Mammary epithelial cell (primary cell): ENCODE data around the gene LRP1.

Experiments
- CTCF ChIP-seq, 2 donors: IDR thresholded peaks in 1 of 2; conservative IDR thresholded peaks in 1 of 2; 2 replicates each; pipeline ENCODE4 v1.5.1; 2011 to 2012; ENCODE audit warnings: inconsistent platforms in 2 of 2, low read length in 2 of 2, mild to moderate bottlenecking in 2 of 2, control low read depth in 1 of 2, low read depth in 1 of 2; ENCODE audit not compliant: insufficient read depth in 1 of 2; ENCODE audit errors: extremely low read depth in 1 of 2
- EZH2 ChIP-seq: IDR thresholded peaks from 2 replicates; pipeline ENCODE4 v1.6.1; 2012; ENCODE audit warnings: low read length, inconsistent platforms, borderline replicate concordance

DNA sequence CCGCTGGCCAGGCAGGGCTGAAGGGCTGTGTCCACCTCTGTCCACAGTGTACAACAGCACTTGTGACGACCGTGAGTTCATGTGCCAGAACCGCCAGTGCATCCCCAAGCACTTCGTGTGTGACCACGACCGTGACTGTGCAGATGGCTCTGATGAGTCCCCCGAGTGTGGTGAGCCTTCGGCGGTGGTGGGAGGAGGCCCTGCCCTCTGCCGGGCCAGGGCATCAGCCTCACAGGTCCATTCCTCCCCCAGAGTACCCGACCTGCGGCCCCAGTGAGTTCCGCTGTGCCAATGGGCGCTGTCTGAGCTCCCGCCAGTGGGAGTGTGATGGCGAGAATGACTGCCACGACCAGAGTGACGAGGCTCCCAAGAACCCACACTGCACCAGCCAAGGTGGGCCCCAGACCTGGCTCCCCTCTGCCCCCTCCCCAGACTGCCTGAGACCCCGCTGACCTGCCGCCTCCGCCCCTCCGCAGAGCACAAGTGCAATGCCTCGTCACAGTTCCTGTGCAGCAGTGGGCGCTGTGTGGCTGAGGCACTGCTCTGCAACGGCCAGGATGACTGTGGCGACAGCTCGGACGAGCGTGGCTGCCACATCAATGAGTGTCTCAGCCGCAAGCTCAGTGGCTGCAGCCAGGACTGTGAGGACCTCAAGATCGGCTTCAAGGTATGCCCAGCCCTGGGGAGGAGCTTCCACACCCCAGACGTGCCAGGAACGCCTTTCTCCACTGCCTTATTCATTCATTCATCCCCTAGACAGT lies 67.5 kb downstream of the LRP1 start:
- TF ChIP-seq CTCF (conservative IDR thresholded peaks at IDR 0.05 in 1 of 2, IDR thresholded peaks at IDR 0.05 in 1 of 2; ENCODE audit: extremely low read depth in 1 of 2, insufficient read depth in 1 of 2, low read depth in 1 of 2, low read length in 2 of 2) (no peak), EZH2 (no peak)
